CD14-positive monocyte (primary cell): ENCODE data around the gene ATP13A3. TPM values are rescaled to one million over a fixed set of nuclear protein-coding genes. Genes with fewer than 3 reads are reported as not detected.

Experiments
- DNase-seq, 3 donors: peaks; one replicate each; pipeline ENCODE4 v3.0.0-alpha.2; 2011 to 2022
- H2AFZ ChIP-seq: 2 replicates; pipeline ENCODE4 v1.6.0; 2012; ENCODE audit warnings: mild to moderate bottlenecking, low read depth, low read length, inconsistent platforms; ENCODE audit not compliant: insufficient read depth, poor library complexity, severe bottlenecking
- H3K27ac ChIP-seq, 2 donors: 1 replicate in 1 of 2; 2 replicates in 1 of 2; pipeline ENCODE4 v1.5.1; 2012 to 2013; ENCODE audit warnings: low read length in 2 of 2, control low read depth in 1 of 2, inconsistent platforms in 1 of 2, low read depth in 1 of 2, mild to moderate bottlenecking in 1 of 2
- H3K27me3 ChIP-seq, 2 donors: one replicate each; pipeline versions ENCODE4 v1.6.0 to v1.6.1; 2011 to 2013; ENCODE audit warnings: low read length in 2 of 2; ENCODE audit not compliant: control insufficient read depth in 2 of 2, insufficient read depth in 2 of 2
- H3K36me3 ChIP-seq, 2 donors: replicated peaks in 1 of 2; 1 replicate in 1 of 2; 2 replicates in 1 of 2; pipeline versions ENCODE4 v1.5.1 to v1.6.1; 2012 to 2013; ENCODE audit warnings: low read length in 2 of 2, control low read depth in 1 of 2, inconsistent platforms in 1 of 2, mild to moderate bottlenecking in 1 of 2; ENCODE audit not compliant: insufficient read depth in 2 of 2, control insufficient read depth in 1 of 2
- H3K4me1 ChIP-seq, 2 donors: 1 replicate in 1 of 2; 2 replicates in 1 of 2; pipeline versions ENCODE4 v1.5.1 to v1.6.1; 2012 to 2013; ENCODE audit warnings: low read length in 2 of 2, control low read depth in 1 of 2, inconsistent platforms in 1 of 2, mild to moderate bottlenecking in 1 of 2, moderate library complexity in 1 of 2; ENCODE audit not compliant: insufficient read depth in 2 of 2, control insufficient read depth in 1 of 2
- H3K4me2 ChIP-seq: replicated peaks from 2 replicates; pipeline ENCODE3; 2012; ENCODE audit warnings: low read length, moderate library complexity, mild to moderate bottlenecking; ENCODE audit not compliant: poor library complexity, severe bottlenecking; ENCODE audit errors: extremely low read depth
- H3K4me3 ChIP-seq, 3 experiments: fragments of 200-600 bp in 1 of 3; sonication (generic) in 1 of 3; replicated peaks in 1 of 3; 1 replicate in 2 of 3; 2 replicates in 1 of 3; pipeline ENCODE4 v1.5.1; 2011 to 2013; ENCODE audit warnings: low read length in 3 of 3, mild to moderate bottlenecking in 3 of 3, control low read depth in 2 of 3, low read depth in 2 of 3, inconsistent platforms in 1 of 3, moderate library complexity in 1 of 3
- H3K79me2 ChIP-seq: 2 replicates; pipeline ENCODE4 v1.6.0; 2012; ENCODE audit warnings: mild to moderate bottlenecking, control low read depth, inconsistent platforms, low read length, moderate library complexity; ENCODE audit not compliant: insufficient read depth
- H3K9ac ChIP-seq: 2 replicates; pipeline ENCODE4 v1.6.0; 2017; ENCODE audit warnings: low read length, mild to moderate bottlenecking; ENCODE audit not compliant: insufficient read depth, poor library complexity, severe bottlenecking
- H3K9me3 ChIP-seq, 2 donors: replicated peaks in 1 of 2; 1 replicate in 1 of 2; 2 replicates in 1 of 2; pipeline versions ENCODE4 v1.5.1 to v1.6.1; 2012 to 2013; ENCODE audit warnings: low read length in 2 of 2, control low read depth in 1 of 2; ENCODE audit not compliant: control insufficient read depth in 1 of 2, insufficient read depth in 1 of 2
- H4K20me1 ChIP-seq: 2 replicates; pipeline ENCODE4 v1.6.0; 2012; ENCODE audit warnings: mild to moderate bottlenecking, low read length, control low read depth, moderate library complexity; ENCODE audit not compliant: insufficient read depth
- H3K27ac Mint-ChIP-seq, 7 donors: one replicate each; pipeline ENCODE4 v1.8.0; 2020; ENCODE audit warnings: mild to moderate bottlenecking in 7 of 7, mixed read lengths in 7 of 7, moderate library complexity in 6 of 7, inconsistent platforms in 2 of 7
- H3K27me3 Mint-ChIP-seq, 3 donors: one replicate each; pipeline ENCODE4 v1.8.0; 2021 to 2022; ENCODE audit warnings: low read depth in 3 of 3, mild to moderate bottlenecking in 3 of 3, mixed read lengths in 3 of 3, moderate library complexity in 3 of 3, inconsistent platforms in 1 of 3
- H3K36me3 Mint-ChIP-seq, 2 donors: one replicate each; pipeline ENCODE4 v1.8.0; 2020; ENCODE audit warnings: mixed read lengths in 2 of 2, inconsistent platforms in 1 of 2, mild to moderate bottlenecking in 1 of 2
- H3K4me1 Mint-ChIP-seq: one replicate; pipeline ENCODE4 v1.8.0; 2020; ENCODE audit warnings: mild to moderate bottlenecking, mixed read lengths
- H3K4me3 Mint-ChIP-seq, 2 donors: one replicate each; pipeline ENCODE4 v1.8.0; 2020; ENCODE audit warnings: mild to moderate bottlenecking in 2 of 2, mixed read lengths in 2 of 2, moderate library complexity in 1 of 2
- H3K9me3 Mint-ChIP-seq, 7 donors: one replicate each; pipeline ENCODE4 v1.8.0; 2020 to 2022; ENCODE audit warnings: mixed read lengths in 7 of 7, mild to moderate bottlenecking in 6 of 7, moderate library complexity in 6 of 7, inconsistent platforms in 2 of 7
- CTCF ChIP-seq: fragments of 200-600 bp; IDR thresholded peaks from one replicate; pipeline ENCODE4 v1.8.0; 2022; ENCODE audit warnings: antibody characterized with exemption, mild to moderate bottlenecking
- WGBS: methylation state at CpG from one replicate; pipeline ENCODE4 v1.1.5; 2013; ENCODE audit warnings: missing lambda C conversion rate; ENCODE audit not compliant: insufficient coverage; 5-methylcytosine and 5-hydroxymethylcytosine counted together
- intact Hi-C, 2 donors: fragments of 100-400 bp; cut with micrococcal nuclease; formaldehyde crosslinking; loops; one replicate each; pipeline versions ENCODE4 v1.15.0 to v1.15.1; 2023
- polyA plus RNA-seq, 3 donors: library from polyadenylated mRNA; depleted of rRNA in 1 of 3; unstranded in 2 of 3; stranded (reverse) in 1 of 3; fragments of 300-500 nt in 2 of 3; fragments of >200 nt in 1 of 3; fragmentation: Illumina TruSeq in 2 of 3; gene quantifications; 1 replicate in 2 of 3; 2 replicates in 1 of 3; pipeline ENCODE4 v1.2.3, GENCODE V29; 2012 to 2021

Gene ATP13A3
- polyA plus RNA-seq, 3 donors, result 4.7 to 19.5 (median 5.2) TPM

- intact Hi-C loops, result no loop called here
- Histone ChIP-seq H3K4me3 (no peak overlapping the region), H4K20me1 (no peaks in the 10 kb centered on the region), H3K4me1 (no peaks in the 10 kb centered on the region), H3K9me3 (no peaks in the 10 kb centered on the region), H3K79me2 (no peaks in the 10 kb centered on the region), H3K36me3 (peaks cover 47 to 90% of the 10 kb centered on the region in 2 donors), H3K27me3 (no peaks in the 10 kb centered on the region), H3K4me2 (no peak overlapping the region), H3K27ac (no peak overlapping the region), H2AFZ (no peak overlapping the region), H3K9ac (no peak overlapping the region)
- DNase-seq, result no peak
- Mint-ChIP-seq H3K4me1 (no peaks in the 10 kb centered on the region), H3K27me3 (no peaks in the 10 kb centered on the region), H3K36me3 (peaks cover 63 to 76% of the 10 kb centered on the region in 2 donors), H3K4me3 (no peak overlapping the region), H3K9me3 (no peaks in the 10 kb centered on the region), H3K27ac (no peak overlapping the region)
- 100% methylated on average over 2 of the region's 2 CpGs for WGBS
- no peak for TF ChIP-seq CTCF
These were observed 68.1 kb downstream of the ATP13A3 start for GRCh38 chr3:194418671-194419070.

DNA sequence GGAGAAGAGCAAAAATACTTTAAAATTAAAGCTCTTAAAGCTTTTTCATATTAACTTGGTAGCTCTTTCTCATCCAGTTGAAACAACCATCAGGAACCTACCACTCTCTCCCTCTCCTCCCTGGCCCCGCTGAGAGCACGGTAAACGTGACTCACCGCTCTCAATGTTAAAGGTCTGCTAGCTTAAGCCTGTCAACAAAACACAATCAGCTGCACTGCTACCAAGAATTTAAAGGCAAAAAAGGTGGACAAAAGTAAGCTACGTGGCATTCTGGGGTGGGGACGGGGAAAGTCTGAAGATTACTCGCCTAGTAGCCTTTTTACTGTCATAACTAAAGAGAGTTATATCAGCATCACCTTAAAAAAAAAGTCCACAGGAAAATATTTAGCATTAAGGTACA, 79.4 kb downstream of the ATP13A3 start:
- H2AFZ ChIP-seq, result no peak overlapping the region
- Mint-ChIP-seq H3K36me3 (peaks cover 57 to 64% of the 10 kb centered on the region in 2 donors), H3K4me3 (no peak overlapping the region), H3K27me3 (no peaks in the 10 kb centered on the region), H3K27ac (no peak overlapping the region), H3K4me1 (no peaks in the 10 kb centered on the region), H3K9me3 (no peaks in the 10 kb centered on the region)
- no peaks in the 10 kb centered on the region for H3K79me2 ChIP-seq
- intact Hi-C loops, result no loop called here
- no peaks in the 10 kb centered on the region for H3K9me3 ChIP-seq
- H3K4me1 ChIP-seq, result no peaks in the 10 kb centered on the region
- no peak overlapping the region for H3K27ac ChIP-seq
- peaks cover 19 to 84% of the 10 kb centered on the region in 2 donors for H3K36me3 ChIP-seq
- no peak for TF ChIP-seq CTCF
- H3K27me3 ChIP-seq, result no peaks in the 10 kb centered on the region
- H3K4me3 ChIP-seq, result no peak overlapping the region
- no peak overlapping the region for H3K9ac ChIP-seq
- H3K4me2 ChIP-seq, result no peak overlapping the region
- WGBS, result no CpG with 5 or more reads among the region's 7 CpGs
- H4K20me1 ChIP-seq, result no peaks in the 10 kb centered on the region
- DNase-seq, result no peak
